ENCODE data around the gene ZSCAN10. TPM values are rescaled to one million over a fixed set of nuclear protein-coding genes. Genes with fewer than 3 reads are reported as not detected.
"Not testable (repeated sequence)": the region's sequence is repeated elsewhere in the genome, so short reads cannot be mapped to it uniquely, and the experiment has no call there.

The ZSCAN10 gene
- total RNA-seq, 1 experiment from 2014 or later = not detected

DNA sequence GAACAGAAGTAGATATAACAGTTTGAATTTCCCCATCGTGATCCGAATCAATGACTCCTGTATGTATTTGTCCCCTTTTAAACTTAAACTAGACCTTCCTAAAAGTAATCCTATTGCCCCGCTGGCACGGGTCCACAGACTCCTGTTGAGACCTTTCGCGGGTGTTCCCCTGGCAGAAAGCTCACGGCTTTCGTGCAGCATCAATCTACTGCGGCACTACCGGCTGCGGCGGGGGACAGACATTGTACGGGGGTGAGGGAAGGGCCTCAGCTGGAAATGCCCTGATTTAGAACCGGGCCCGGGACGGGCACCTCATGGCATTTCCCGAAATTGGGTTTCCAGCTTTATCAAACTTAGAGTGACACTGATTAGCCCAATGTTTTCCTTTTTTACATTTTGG, 19.1 kb downstream of the ZSCAN10 start:
- no TSS peak for BruUV-seq (replicated peaks)
- POLR2A ChIA-PET = no interaction called here
- intact Hi-C loops (cut with micrococcal nuclease; ENCODE audit: unreplicated experiment) = no loop called here

GRCh38 chr16:3076577-3076976, 22.5 kb downstream of the ZSCAN10 start:
- TF ChIP-seq, protein P1, sequence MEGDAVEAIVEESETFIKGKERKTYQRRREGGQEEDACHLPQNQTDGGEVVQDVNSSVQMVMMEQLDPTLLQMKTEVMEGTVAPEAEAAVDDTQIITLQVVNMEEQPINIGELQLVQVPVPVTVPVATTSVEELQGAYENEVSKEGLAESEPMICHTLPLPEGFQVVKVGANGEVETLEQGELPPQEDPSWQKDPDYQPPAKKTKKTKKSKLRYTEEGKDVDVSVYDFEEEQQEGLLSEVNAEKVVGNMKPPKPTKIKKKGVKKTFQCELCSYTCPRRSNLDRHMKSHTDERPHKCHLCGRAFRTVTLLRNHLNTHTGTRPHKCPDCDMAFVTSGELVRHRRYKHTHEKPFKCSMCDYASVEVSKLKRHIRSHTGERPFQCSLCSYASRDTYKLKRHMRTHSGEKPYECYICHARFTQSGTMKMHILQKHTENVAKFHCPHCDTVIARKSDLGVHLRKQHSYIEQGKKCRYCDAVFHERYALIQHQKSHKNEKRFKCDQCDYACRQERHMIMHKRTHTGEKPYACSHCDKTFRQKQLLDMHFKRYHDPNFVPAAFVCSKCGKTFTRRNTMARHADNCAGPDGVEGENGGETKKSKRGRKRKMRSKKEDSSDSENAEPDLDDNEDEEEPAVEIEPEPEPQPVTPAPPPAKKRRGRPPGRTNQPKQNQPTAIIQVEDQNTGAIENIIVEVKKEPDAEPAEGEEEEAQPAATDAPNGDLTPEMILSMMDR (IDR thresholded peaks at IDR 0.05; ENCODE audit: insufficient read depth in 1 of 2, low read depth in 1 of 2, low read length in 1 of 2, severe bottlenecking in 1 of 2, unreplicated experiment in 1 of 2) = no peak
- Histone ChIP-seq H3K9me3 (no peaks in the 10 kb centered on the region), H3K27me3 (replicated peaks; ENCODE audit: control insufficient read depth, insufficient read depth, low read length) (no peaks in the 10 kb centered on the region), H3K4me3 (ENCODE audit: low read depth, low read length) (no peak overlapping the region), H3K4me1 (no peaks in the 10 kb centered on the region), H3K36me3 (ENCODE audit: control insufficient read depth, insufficient read depth, low read length) (no peaks in the 10 kb centered on the region)
- DNase-seq = no peak
- CTCF ChIA-PET = no interaction called here
- POLR2A ChIA-PET = no interaction called here
- H3K27me3 Mint-ChIP-seq (ENCODE audit: insufficient read depth, unreplicated experiment) = peaks cover 13% of the 10 kb centered on the region
- no TSS peak for BruUV-seq (replicated peaks)
- no peak overlapping the region for H3K27ac Mint-ChIP-seq (ENCODE audit: unreplicated experiment)
- peaks cover 5% of the 10 kb centered on the region for H3K36me3 Mint-ChIP-seq (ENCODE audit: insufficient read depth, unreplicated experiment)
- intact Hi-C loops (cut with micrococcal nuclease; ENCODE audit: unreplicated experiment) = no loop called here
- H3K4me1 Mint-ChIP-seq (ENCODE audit: low read depth, unreplicated experiment) = peaks cover 6% of the 10 kb centered on the region
- H3K4me3 Mint-ChIP-seq (ENCODE audit: unreplicated experiment) = no peak overlapping the region
- no peaks in the 10 kb centered on the region for H3K9me3 Mint-ChIP-seq (ENCODE audit: unreplicated experiment)

More for the DNA sequence above, 19.1 kb downstream of the ZSCAN10 start:
- no peaks in the 10 kb centered on the region for H3K9me3 ChIP-seq
- CTCF ChIA-PET = no interaction called here
- TF ChIP-seq, protein P1 (IDR thresholded peaks at IDR 0.05; ENCODE audit: insufficient read depth in 1 of 2, low read depth in 1 of 2, low read length in 1 of 2, severe bottlenecking in 1 of 2, unreplicated experiment in 1 of 2) = no peak
- H3K4me3 ChIP-seq (ENCODE audit: low read depth, low read length) = no peak overlapping the region
- DNase-seq = no peak
- no peak overlapping the region for H3K4me3 Mint-ChIP-seq (ENCODE audit: unreplicated experiment)
- H3K4me1 ChIP-seq = no peaks in the 10 kb centered on the region
- no peaks in the 10 kb centered on the region for H3K9me3 Mint-ChIP-seq (ENCODE audit: unreplicated experiment)
- peaks cover 4% of the 10 kb centered on the region for H3K27me3 Mint-ChIP-seq (ENCODE audit: insufficient read depth, unreplicated experiment)
- H3K4me1 Mint-ChIP-seq (ENCODE audit: low read depth, unreplicated experiment) = no peaks in the 10 kb centered on the region
- H3K36me3 ChIP-seq (ENCODE audit: control insufficient read depth, insufficient read depth, low read length) = no peaks in the 10 kb centered on the region
- no peak overlapping the region for H3K27ac Mint-ChIP-seq (ENCODE audit: unreplicated experiment)
- H3K36me3 Mint-ChIP-seq (ENCODE audit: insufficient read depth, unreplicated experiment) = no peaks in the 10 kb centered on the region
- H3K27me3 ChIP-seq (replicated peaks; ENCODE audit: control insufficient read depth, insufficient read depth, low read length) = no peaks in the 10 kb centered on the region

DNA sequence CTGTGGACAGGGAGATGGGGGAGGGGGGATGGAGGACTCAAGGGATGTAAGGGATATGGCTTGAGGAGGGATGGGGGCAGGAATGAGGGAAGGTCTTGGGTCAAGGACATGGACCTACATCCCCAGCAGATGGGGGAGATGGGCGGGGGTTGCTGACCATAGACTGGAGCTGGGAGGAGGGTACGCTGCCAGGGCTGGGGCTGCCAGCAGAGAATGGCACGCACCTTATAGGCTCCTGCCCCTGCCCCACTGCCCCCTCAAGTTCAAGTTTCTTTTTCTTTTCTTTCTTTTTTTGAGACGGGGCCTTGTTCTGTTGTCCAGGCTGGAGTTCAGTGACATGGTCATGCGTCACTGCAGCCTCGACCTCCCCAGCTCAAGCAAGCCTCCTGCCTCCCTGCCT, 23.1 kb downstream of the ZSCAN10 start:
- H3K4me1 Mint-ChIP-seq (ENCODE audit: low read depth, unreplicated experiment); CTCF ChIA-PET; H3K4me1 ChIP-seq; H3K27ac Mint-ChIP-seq (ENCODE audit: unreplicated experiment); H3K9me3 Mint-ChIP-seq (ENCODE audit: unreplicated experiment); H3K9me3 ChIP-seq; BruUV-seq (replicated peaks); intact Hi-C loops (cut with micrococcal nuclease; ENCODE audit: unreplicated experiment); POLR2A ChIA-PET; H3K27me3 ChIP-seq (replicated peaks; ENCODE audit: control insufficient read depth, insufficient read depth, low read length); H3K36me3 Mint-ChIP-seq (ENCODE audit: insufficient read depth, unreplicated experiment); H3K4me3 ChIP-seq (ENCODE audit: low read depth, low read length); DNase-seq; H3K36me3 ChIP-seq (ENCODE audit: control insufficient read depth, insufficient read depth, low read length); H3K4me3 Mint-ChIP-seq (ENCODE audit: unreplicated experiment): not testable (repeated sequence)
- peaks cover 13% of the 10 kb centered on the region for H3K27me3 Mint-ChIP-seq (ENCODE audit: insufficient read depth, unreplicated experiment)

DNA sequence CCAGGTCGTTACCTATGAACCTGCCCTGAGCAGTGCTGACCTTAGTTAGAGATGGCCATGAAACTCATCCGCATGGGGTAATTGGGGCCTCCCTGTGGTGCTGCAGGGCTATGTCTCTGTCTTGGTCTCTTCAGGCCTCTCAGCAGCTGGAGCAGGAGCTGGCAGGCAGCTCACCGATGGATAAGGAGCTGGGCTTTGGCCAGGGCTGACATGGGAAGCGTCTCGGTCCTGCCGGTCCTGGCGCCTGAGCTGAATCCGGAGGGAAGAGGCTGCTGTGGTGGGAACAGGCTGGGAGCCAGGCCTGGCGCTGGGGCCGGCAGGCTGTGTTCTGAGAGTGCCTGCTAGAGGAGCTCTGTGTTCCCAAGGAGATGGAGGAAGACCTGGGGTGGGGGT, 23.6 kb downstream of the ZSCAN10 start:
- Histone ChIP-seq H3K27me3 (replicated peaks; ENCODE audit: control insufficient read depth, insufficient read depth, low read length) (no peaks in the 10 kb centered on the region), H3K4me3 (ENCODE audit: low read depth, low read length) (no peak overlapping the region), H3K4me1 (no peaks in the 10 kb centered on the region), H3K36me3 (ENCODE audit: control insufficient read depth, insufficient read depth, low read length) (no peaks in the 10 kb centered on the region), H3K9me3 (no peaks in the 10 kb centered on the region)
- no peak overlapping the region for H3K4me3 Mint-ChIP-seq (ENCODE audit: unreplicated experiment)
- H3K36me3 Mint-ChIP-seq (ENCODE audit: insufficient read depth, unreplicated experiment) = peaks cover 6% of the 10 kb centered on the region
- no TSS peak for BruUV-seq (replicated peaks)
- intact Hi-C loops (cut with micrococcal nuclease; ENCODE audit: unreplicated experiment) = no loop called here
- DNase-seq = no peak
- peaks cover 13% of the 10 kb centered on the region for H3K27me3 Mint-ChIP-seq (ENCODE audit: insufficient read depth, unreplicated experiment)
- H3K27ac Mint-ChIP-seq (ENCODE audit: unreplicated experiment) = no peak overlapping the region
- peaks cover 9% of the 10 kb centered on the region for H3K4me1 Mint-ChIP-seq (ENCODE audit: low read depth, unreplicated experiment)
- no peaks in the 10 kb centered on the region for H3K9me3 Mint-ChIP-seq (ENCODE audit: unreplicated experiment)
- TF ChIP-seq, protein P1 (IDR thresholded peaks at IDR 0.05; ENCODE audit: insufficient read depth in 1 of 2, low read depth in 1 of 2, low read length in 1 of 2, severe bottlenecking in 1 of 2, unreplicated experiment in 1 of 2) = no peak
- ChIA-PET POLR2A (interaction anchor here (0.7 kb wide), 1 partner anchor 60 kb away, joined by 5 read pairs; no protein-coding TSS in a partner anchor), CTCF (no interaction called here)
